GM12878 (cell line): ENCODE data around the gene WIPF2. TPM values are rescaled to one million over a fixed set of nuclear protein-coding genes. Genes with fewer than 3 reads are reported as not detected.

Experiments used
- ATAC-seq: fragments of 200-7000 bp; cut with Tn5 transposase; 3 replicates; pipeline ENCODE4 v1.9.1; 2020; ENCODE audit warnings: mild to moderate bottlenecking, moderate library complexity
- BruUV-seq: library from RNA; stranded (reverse); fragments of 400-500 nt; replicated peaks from 2 replicates; lab custom pipeline; 2021; lab: Mats Ljungman, UMichigan
- CTCF ChIA-PET: fragments of 300-600 bp; sonication (Branson Sonifier 250); formaldehyde crosslinking; extraction: SDS; loops from one replicate; lab custom pipeline; 2021; ENCODE audit warnings: inconsistent platforms; lab: Yijun Ruan, JAX
- POLR2A ChIA-PET: fragments of 350-600 bp; formaldehyde crosslinking; extraction: SDS; loops from one replicate; lab custom pipeline; 2021; ENCODE audit warnings: inconsistent platforms; lab: Charles Lee
- RAD21 ChIA-PET: fragments of 300-600 bp; sonication (Branson Sonifier 250); formaldehyde crosslinking; loops from one replicate; lab custom pipeline; 2023; ENCODE audit warnings: antibody characterized with exemption; ENCODE audit not compliant: unreplicated experiment; lab: Charles Lee
- SMC1A ChIA-PET: fragments of 300-600 bp; sonication (Branson Sonifier 250); formaldehyde crosslinking; loops from one replicate; lab custom pipeline; 2023; ENCODE audit not compliant: unreplicated experiment, uncharacterized antibody; lab: Charles Lee
- DNase-seq: peaks from one replicate; pipeline ENCODE4 v3.0.0-alpha.2; 2011; ENCODE audit warnings: low read depth, low spot score
- FAIRE-seq: peaks from 3 replicates; lab custom pipeline; 2011; peaks lifted over from hg19 to GRCh38; lab: Jason Lieb, UNC
- H2AFZ ChIP-seq: 2 replicates; pipeline ENCODE4 v1.6.0; 2011; ENCODE audit warnings: low read depth, low read length, control low read depth; ENCODE audit not compliant: control insufficient read depth
- H3K27ac ChIP-seq: 2 replicates; pipeline ENCODE4 v1.5.1; 2011; ENCODE audit warnings: control low read depth; ENCODE audit not compliant: control insufficient read depth, insufficient read depth
- H3K27me3 ChIP-seq, 2 experiments: replicated peaks in 1 of 2; 2 replicates each; pipeline versions ENCODE4 v1.6.0 to v1.6.1; 2011; ENCODE audit warnings: low read length in 1 of 2; ENCODE audit not compliant: control insufficient read depth in 2 of 2, insufficient read depth in 2 of 2
- H3K36me3 ChIP-seq, 2 experiments: 2 replicates each; pipeline ENCODE4 v1.5.1; 2011; ENCODE audit warnings: low read length in 1 of 2; ENCODE audit not compliant: control insufficient read depth in 2 of 2, insufficient read depth in 2 of 2
- H3K4me1 ChIP-seq: 2 replicates; pipeline ENCODE4 v1.6.1; 2011; ENCODE audit warnings: mild to moderate bottlenecking, low read length, moderate library complexity, mixed read lengths; ENCODE audit not compliant: control insufficient read depth, insufficient read depth
- H3K4me2 ChIP-seq: 2 replicates; pipeline ENCODE4 v1.6.0; 2011; ENCODE audit warnings: control low read depth; ENCODE audit not compliant: control insufficient read depth, insufficient read depth
- H3K4me3 ChIP-seq: fragments of 200-600 bp; sonication (generic); 2 replicates; pipeline ENCODE4 v1.5.1; 2016
- H3K79me2 ChIP-seq: 2 replicates; pipeline ENCODE4 v1.6.0; 2011; ENCODE audit warnings: low read length; ENCODE audit not compliant: control insufficient read depth, insufficient read depth
- H3K9ac ChIP-seq: 2 replicates; pipeline ENCODE4 v1.8.0; 2011; ENCODE audit warnings: low read length, control low read depth, mixed read lengths; ENCODE audit not compliant: control insufficient read depth, insufficient read depth
- H3K9me3 ChIP-seq: replicated peaks from 3 replicates; pipeline ENCODE4 v1.5.1; 2011; ENCODE audit warnings: mild to moderate bottlenecking, low read length; ENCODE audit not compliant: control insufficient read depth, insufficient read depth
- H4K20me1 ChIP-seq: 2 replicates; pipeline ENCODE4 v1.6.0; 2011; ENCODE audit not compliant: control insufficient read depth, insufficient read depth
- EGR1 ChIP-seq, 2 experiments: IDR thresholded peaks; 1 replicate in 1 of 2; 2 replicates in 1 of 2; pipeline ENCODE4 v1.6.1; 2011 to 2012; ENCODE audit warnings: low read depth in 2 of 2, low read length in 2 of 2, borderline replicate concordance in 1 of 2, mild to moderate bottlenecking in 1 of 2, moderate library complexity in 1 of 2
- PBX3 ChIP-seq: IDR thresholded peaks from 2 replicates; pipeline ENCODE4 v1.6.1; 2011; ENCODE audit warnings: mild to moderate bottlenecking, low read depth, low read length, moderate library complexity; ENCODE audit not compliant: insufficient replicate concordance
- POLR2AphosphoS5 ChIP-seq: IDR thresholded peaks from 2 replicates; pipeline ENCODE4 v1.6.1; 2011; ENCODE audit warnings: mild to moderate bottlenecking, low read length, inconsistent platforms
- SREBF2 ChIP-seq: IDR thresholded peaks from 2 replicates; pipeline ENCODE4 v1.6.1; 2012; ENCODE audit warnings: mild to moderate bottlenecking, low read length
- WGBS: methylation state at CpG from one replicate; pipeline ENCODE4 v1.1.6; 2016; ENCODE audit warnings: low lambda C conversion rate; ENCODE audit not compliant: insufficient replicate concordance, insufficient coverage; ENCODE audit errors: missing lambda C conversion rate; 5-methylcytosine and 5-hydroxymethylcytosine counted together
- in situ Hi-C: fragments of 300-500 bp; cut with MboI; formaldehyde crosslinking; loops from 9 replicates; pipeline ENCODE4 v1.14.3; 2018; ENCODE audit warnings: mixed read lengths
- intact Hi-C: fragments of 100-400 bp; cut with micrococcal nuclease; formaldehyde crosslinking; loops from one replicate; pipeline ENCODE4 v1.14.2; 2022; ENCODE audit not compliant: unreplicated experiment
- polyA plus RNA-seq, 11 experiments: library from polyadenylated mRNA; depleted of rRNA in 4 of 11; unstranded in 6 of 11; stranded (reverse) in 5 of 11; fragments of >200 nt; fragmentation: Nextera tagmentation in 4 of 11; fragmentation: Illumina TruSeq in 1 of 11; extraction: Ambion mirVana in 4 of 11; extraction: Trizol in 1 of 11; gene quantifications; 1 replicate in 1 of 11; 2 replicates in 10 of 11; pipeline versions ENCODE4 v1.2.1 to v1.2.3, GENCODE V29; 2011 to 2016; ENCODE audit warnings: inconsistent platforms in 2 of 11, missing spikeins in 2 of 11, low read depth in 1 of 11
- total RNA-seq, 4 experiments: library from RNA; depleted of rRNA in 3 of 4; stranded (reverse); fragments of >200 nt in 3 of 4; fragmentation: Illumina TruSeq in 1 of 4; extraction: Trizol in 1 of 4; gene quantifications; 2 replicates each; pipeline versions ENCODE4 v1.2.1 to v1.2.3, GENCODE V29; 2013 to 2021

WIPF2 gene
- total and polyA plus RNA-seq, 10 of the 15 experiments (the other 5 are each of a cell fraction or from before 2014, with no cell fraction given): 4.2 to 20.8 (median 7.1) TPM

- ChIA-PET CTCF (interaction anchor here (1.3 to 8.4 kb wide), 2 partner anchors 12 to 19 kb away, joined by 5 to 90 read pairs; partner anchors contain the start of gene RARA), POLR2A (interaction anchor here (0.6 to 7.0 kb wide), 4 partner anchors 11 to 1644 kb away, joined by 3 to 123 read pairs (median 5); partner anchors contain the start of gene RARA), SMC1A (interaction anchor here (0.5 to 11.2 kb wide), 4 partner anchors 14 to 79 kb away, joined by 3 to 172 read pairs (median 4); partner anchors contain the start of gene RARA), RAD21 (interaction anchor here (1.5 to 12.6 kb wide), 4 partner anchors 12 to 32 kb away, joined by 3 to 156 read pairs (median 21); partner anchors contain the start of gene RARA)
- Histone ChIP-seq H3K27me3 (no peaks in the 10 kb centered on the region), H3K4me3 (peak overlapping the region; percentile 91), H3K4me2 (peak overlapping the region; percentile 100), H3K27ac (peak overlapping the region; percentile 96), H2AFZ (no peak overlapping the region), H3K4me1 (peaks cover 58% of the 10 kb centered on the region), H3K9ac (peak overlapping the region; percentile 91), H3K36me3 (no peaks in the 10 kb centered on the region), H4K20me1 (no peaks in the 10 kb centered on the region), H3K79me2 (peaks cover 89% of the 10 kb centered on the region), H3K9me3 (no peaks in the 10 kb centered on the region)
- no peak for FAIRE-seq
- TSS peak; percentile 81 for BruUV-seq
- intact Hi-C loops: loop anchor here (5.0 kb wide), 2 partner anchors 35 to 1350 kb away; no protein-coding TSS in a partner anchor
- TF ChIP-seq SREBF2: no peak
- 0 out of 3 replicates have a peak, but pooled peaks of 1 of the 2 experiments have one; percentile 14 for TF ChIP-seq EGR1 (IDR thresholded peaks at IDR 0.05; ENCODE audit: borderline replicate concordance in 1 of 2, low read depth in 2 of 2, low read length in 2 of 2)
- no peak for TF ChIP-seq POLR2AphosphoS5
- TF ChIP-seq PBX3: no peak
- no peak for ATAC-seq
- no peak for DNase-seq
- 2% methylated on average over 4 of the region's 4 CpGs for WGBS
- in situ Hi-C loops: loop anchor here (10.0 kb wide), 1 partner anchor 1353 kb away; no protein-coding TSS in a partner anchor
Observed at GRCh38 chr17:40321961-40322357, 102.9 kb downstream of the WIPF2 start.
